SK-N-SH (cell line): ENCODE results near the gene SPOP. TPM values are rescaled to one million over a fixed set of nuclear protein-coding genes. Genes with fewer than 3 reads are reported as not detected.

Source experiments
- CTCF ChIA-PET: fragments of 300-600, 350-600 bp; formaldehyde crosslinking; extraction: SDS; loops from one replicate; lab custom pipeline; 2021; lab: Yijun Ruan, JAX
- POLR2A ChIA-PET: fragments of 350-600 bp; sonication (Branson Sonifier 250); formaldehyde crosslinking; extraction: SDS; loops from one replicate; lab custom pipeline; 2020; ENCODE audit warnings: antibody characterized with exemption, inconsistent platforms; lab: Yijun Ruan, JAX
- DNase-seq: peaks from one replicate; pipeline ENCODE4 v3.0.0; 2012
- H2AFZ ChIP-seq: fragments of 200-600 bp; sonication (generic); 2 replicates; pipeline ENCODE4 v1.8.1; 2016; ENCODE audit warnings: antibody characterized with exemption, mild to moderate bottlenecking, low read depth
- H3F3A ChIP-seq: fragments of 200-600 bp; sonication (generic); replicated peaks from 2 replicates; pipeline ENCODE3; 2016; ENCODE audit warnings: antibody characterized with exemption, mild to moderate bottlenecking; ENCODE audit not compliant: insufficient read depth
- H3K27ac ChIP-seq, 2 experiments: fragments of 200-500 bp in 1 of 2; fragments of 200-600 bp in 1 of 2; sonication (Bioruptor generic) in 1 of 2; sonication (generic), shearing (Covaris generic) in 1 of 2; 2 replicates each; pipeline versions ENCODE4 v1.5.1 to v1.6.1; 2014 to 2016; ENCODE audit warnings: low read depth in 2 of 2, inconsistent platforms in 1 of 2, low read length in 1 of 2, mild to moderate bottlenecking in 1 of 2, mixed read lengths in 1 of 2
- H3K27me3 ChIP-seq: fragments of 200-600 bp; sonication (generic), shearing (Covaris generic); 2 replicates; pipeline ENCODE4 v1.6.1; 2016; ENCODE audit warnings: mixed run types; ENCODE audit not compliant: insufficient read depth
- H3K36me3 ChIP-seq, 2 experiments: fragments of 200-500 bp in 1 of 2; fragments of 200-600 bp in 1 of 2; sonication (Bioruptor generic) in 1 of 2; sonication (generic) in 1 of 2; replicated peaks in 1 of 2; 2 replicates each; pipeline versions ENCODE3 to v1.5.1; 2014 to 2016; ENCODE audit warnings: low read length in 1 of 2, mild to moderate bottlenecking in 1 of 2; ENCODE audit not compliant: insufficient read depth in 2 of 2, control insufficient read depth in 1 of 2
- H3K4me1 ChIP-seq, 2 experiments: fragments of 200-500 bp in 1 of 2; fragments of 200-600 bp in 1 of 2; sonication (Bioruptor generic) in 1 of 2; sonication (generic), shearing (Covaris generic) in 1 of 2; 2 replicates each; pipeline versions ENCODE4 v1.5.1 to v1.6.1; 2014 to 2016; ENCODE audit warnings: low read depth in 1 of 2, low read length in 1 of 2, mixed run types in 1 of 2; ENCODE audit not compliant: insufficient read depth in 2 of 2, control insufficient read depth in 1 of 2
- H3K4me2 ChIP-seq: fragments of 200-600 bp; sonication (generic), shearing (Covaris generic); 2 replicates; pipeline ENCODE4 v1.6.1; 2017; ENCODE audit warnings: mixed run types
- H3K4me3 ChIP-seq, 2 experiments: fragments of 200-500 bp in 1 of 2; fragments of 200-600 bp in 1 of 2; sonication (Bioruptor generic) in 1 of 2; sonication (generic), shearing (Covaris generic) in 1 of 2; 2 replicates each; pipeline versions ENCODE4 v1.5.1 to v1.8.1; 2014 to 2016; ENCODE audit warnings: low read depth in 2 of 2, inconsistent platforms in 1 of 2, low read length in 1 of 2, mild to moderate bottlenecking in 1 of 2, mixed read lengths in 1 of 2, moderate library complexity in 1 of 2
- H3K79me2 ChIP-seq: fragments of 200-600 bp; sonication (generic); 2 replicates; pipeline ENCODE4 v1.8.1; 2017; ENCODE audit warnings: mild to moderate bottlenecking; ENCODE audit not compliant: insufficient read depth
- H3K9ac ChIP-seq: fragments of 200-600 bp; sonication (generic); 2 replicates; pipeline ENCODE4 v1.6.1; 2017; ENCODE audit warnings: mixed run types
- H3K9me2 ChIP-seq: fragments of 200-600 bp; sonication (generic); 2 replicates; pipeline ENCODE4 v1.6.1; 2017; ENCODE audit warnings: mixed run types
- H3K9me3 ChIP-seq: fragments of 200-600 bp; sonication (generic); 2 replicates; pipeline ENCODE4 v1.6.1; 2017; ENCODE audit warnings: mixed run types, mild to moderate bottlenecking, moderate library complexity
- H4K20me1 ChIP-seq: fragments of 200-600 bp; sonication (generic); 2 replicates; pipeline ENCODE4 v1.6.1; 2017; ENCODE audit warnings: mild to moderate bottlenecking, mixed run types; ENCODE audit not compliant: insufficient read depth
- ELF1 ChIP-seq: IDR thresholded peaks from 2 replicates; pipeline ENCODE4 v1.4.0; 2012
- EZH2phosphoT487 ChIP-seq: fragments of 200-600 bp; sonication (generic); IDR thresholded peaks from 2 replicates; pipeline ENCODE4 v1.6.1; 2017; ENCODE audit warnings: low read depth, mixed run types, mild to moderate bottlenecking, antibody characterized with exemption, moderate library complexity, borderline replicate concordance
- FOSL2 ChIP-seq: IDR thresholded peaks from 2 replicates; pipeline ENCODE4 v1.4.0; 2012; ENCODE audit warnings: low read depth, mild to moderate bottlenecking, moderate library complexity, borderline replicate concordance
- GABPA ChIP-seq: IDR thresholded peaks from 2 replicates; pipeline ENCODE4 v1.4.0; 2012; ENCODE audit warnings: low read depth, mild to moderate bottlenecking
- GATA2 ChIP-seq: sonication (generic); formaldehyde crosslinking; IDR thresholded peaks from 2 replicates; pipeline ENCODE4 v1.5.0; 2020; ENCODE audit warnings: mild to moderate bottlenecking, missing genetic modification reagents
- NFIC ChIP-seq: IDR thresholded peaks from 2 replicates; pipeline ENCODE4 v1.4.0; 2012; ENCODE audit warnings: borderline replicate concordance
- RAD21 ChIP-seq: IDR thresholded peaks from 2 replicates; pipeline ENCODE4 v1.6.1; 2012; ENCODE audit warnings: mild to moderate bottlenecking, low read length
- RFX5 ChIP-seq: IDR thresholded peaks from 2 replicates; pipeline ENCODE4 v1.6.1; 2012; ENCODE audit warnings: mild to moderate bottlenecking, improper control_type of control experiment, low read length
- SIN3A ChIP-seq: IDR thresholded peaks from 2 replicates; pipeline ENCODE4 v1.6.1; 2012; ENCODE audit warnings: low read depth, mild to moderate bottlenecking, low read length, moderate library complexity, borderline replicate concordance
- SMC3 ChIP-seq: IDR thresholded peaks from 2 replicates; pipeline ENCODE4 v1.6.1; 2012; ENCODE audit warnings: low read depth, low read length, improper control_type of control experiment
- TCF12 ChIP-seq: IDR thresholded peaks from 2 replicates; pipeline ENCODE4 v1.4.0; 2012
- polyA plus RNA-seq, 3 experiments: library from polyadenylated mRNA; depleted of rRNA; stranded (reverse); fragments of >200 nt; gene quantifications; 2 replicates each; pipeline ENCODE4 v1.2.3, GENCODE V29; 2012
- TF ChIP-seq, protein P1 (sequence below): IDR thresholded peaks from 2 replicates; pipeline ENCODE4; 2012
- TF ChIP-seq, protein P2 (sequence below): IDR thresholded peaks from 2 replicates; pipeline ENCODE4 v1.6.1; 2012; ENCODE audit warnings: mild to moderate bottlenecking, low read depth, low read length, moderate library complexity
- TF ChIP-seq, protein P3 (sequence below): fragments of 150-350 bp; IDR thresholded peaks from 2 replicates; pipeline ENCODE4 v1.6.1; 2016; ENCODE audit warnings: mild to moderate bottlenecking, low read depth, low read length
- TF ChIP-seq, protein P4 (sequence below): IDR thresholded peaks from 2 replicates; pipeline ENCODE4 v1.4.0; 2012; ENCODE audit warnings: low read depth, borderline replicate concordance

Gene SPOP
- polyA plus RNA-seq, 1 of the 3 experiments (the other 2 are of a cell fraction) = 54.0 TPM

DNA sequence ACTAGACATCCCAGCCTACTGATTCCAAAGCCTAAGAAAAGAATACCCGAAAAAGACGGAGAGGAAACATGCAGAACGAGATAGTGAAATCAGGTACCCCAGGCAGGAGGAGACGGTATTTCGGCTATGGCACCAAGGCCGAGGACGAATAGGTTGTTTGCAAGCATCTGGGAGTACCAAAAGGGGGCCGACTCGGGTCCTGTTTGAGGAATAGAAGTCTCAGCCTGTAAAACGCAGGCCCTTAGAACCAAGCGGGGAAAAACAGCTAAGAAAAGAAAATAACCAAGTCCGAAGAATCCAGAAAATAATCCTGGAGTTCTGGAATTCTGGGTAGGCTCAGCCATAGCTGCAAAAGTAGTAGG, 29.3 kb upstream of the SPOP start (continued):
- TF ChIP-seq RFX5 (no peak), RAD21 (no peak), GABPA (no peak)
- TF ChIP-seq, protein P1, sequence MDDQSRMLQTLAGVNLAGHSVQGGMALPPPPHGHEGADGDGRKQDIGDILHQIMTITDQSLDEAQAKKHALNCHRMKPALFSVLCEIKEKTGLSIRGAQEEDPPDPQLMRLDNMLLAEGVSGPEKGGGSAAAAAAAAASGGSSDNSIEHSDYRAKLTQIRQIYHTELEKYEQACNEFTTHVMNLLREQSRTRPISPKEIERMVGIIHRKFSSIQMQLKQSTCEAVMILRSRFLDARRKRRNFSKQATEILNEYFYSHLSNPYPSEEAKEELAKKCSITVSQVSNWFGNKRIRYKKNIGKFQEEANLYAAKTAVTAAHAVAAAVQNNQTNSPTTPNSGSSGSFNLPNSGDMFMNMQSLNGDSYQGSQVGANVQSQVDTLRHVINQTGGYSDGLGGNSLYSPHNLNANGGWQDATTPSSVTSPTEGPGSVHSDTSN = no peak
- TF ChIP-seq, protein P2, sequence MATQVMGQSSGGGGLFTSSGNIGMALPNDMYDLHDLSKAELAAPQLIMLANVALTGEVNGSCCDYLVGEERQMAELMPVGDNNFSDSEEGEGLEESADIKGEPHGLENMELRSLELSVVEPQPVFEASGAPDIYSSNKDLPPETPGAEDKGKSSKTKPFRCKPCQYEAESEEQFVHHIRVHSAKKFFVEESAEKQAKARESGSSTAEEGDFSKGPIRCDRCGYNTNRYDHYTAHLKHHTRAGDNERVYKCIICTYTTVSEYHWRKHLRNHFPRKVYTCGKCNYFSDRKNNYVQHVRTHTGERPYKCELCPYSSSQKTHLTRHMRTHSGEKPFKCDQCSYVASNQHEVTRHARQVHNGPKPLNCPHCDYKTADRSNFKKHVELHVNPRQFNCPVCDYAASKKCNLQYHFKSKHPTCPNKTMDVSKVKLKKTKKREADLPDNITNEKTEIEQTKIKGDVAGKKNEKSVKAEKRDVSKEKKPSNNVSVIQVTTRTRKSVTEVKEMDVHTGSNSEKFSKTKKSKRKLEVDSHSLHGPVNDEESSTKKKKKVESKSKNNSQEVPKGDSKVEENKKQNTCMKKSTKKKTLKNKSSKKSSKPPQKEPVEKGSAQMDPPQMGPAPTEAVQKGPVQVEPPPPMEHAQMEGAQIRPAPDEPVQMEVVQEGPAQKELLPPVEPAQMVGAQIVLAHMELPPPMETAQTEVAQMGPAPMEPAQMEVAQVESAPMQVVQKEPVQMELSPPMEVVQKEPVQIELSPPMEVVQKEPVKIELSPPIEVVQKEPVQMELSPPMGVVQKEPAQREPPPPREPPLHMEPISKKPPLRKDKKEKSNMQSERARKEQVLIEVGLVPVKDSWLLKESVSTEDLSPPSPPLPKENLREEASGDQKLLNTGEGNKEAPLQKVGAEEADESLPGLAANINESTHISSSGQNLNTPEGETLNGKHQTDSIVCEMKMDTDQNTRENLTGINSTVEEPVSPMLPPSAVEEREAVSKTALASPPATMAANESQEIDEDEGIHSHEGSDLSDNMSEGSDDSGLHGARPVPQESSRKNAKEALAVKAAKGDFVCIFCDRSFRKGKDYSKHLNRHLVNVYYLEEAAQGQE = no peak

DNA sequence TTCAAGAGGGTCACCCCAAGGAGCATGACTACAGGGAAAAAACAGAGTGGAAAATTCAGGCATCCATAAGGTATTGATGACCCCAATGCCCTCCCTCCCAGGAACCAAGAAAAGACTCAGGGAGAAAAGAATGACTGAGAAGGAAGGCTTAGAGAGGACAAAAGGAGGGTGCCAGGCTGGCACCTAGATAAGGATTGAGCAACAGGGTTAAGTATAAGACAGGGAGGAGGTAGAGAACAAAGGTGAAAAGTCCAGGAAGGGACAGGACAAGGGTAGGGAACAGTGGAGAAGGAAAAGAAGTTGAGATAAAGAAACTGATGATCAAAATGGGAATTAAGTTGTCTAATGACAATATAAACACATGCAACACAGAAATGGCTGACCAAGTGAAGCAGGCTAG, 27.4 kb upstream of the SPOP start:
- no peak overlapping the region for H3K9ac ChIP-seq
- H3K36me3 ChIP-seq = peaks cover 45 to 49% of the 10 kb centered on the region in 2 experiments
- peaks cover 8 to 17% of the 10 kb centered on the region in 2 experiments; a peak in 2 of 4 replicates for H3K4me1 ChIP-seq
- no peak for TF ChIP-seq TCF12
- no peak for TF ChIP-seq NFIC
- TF ChIP-seq SIN3A = no peak
- TF ChIP-seq, protein P3, sequence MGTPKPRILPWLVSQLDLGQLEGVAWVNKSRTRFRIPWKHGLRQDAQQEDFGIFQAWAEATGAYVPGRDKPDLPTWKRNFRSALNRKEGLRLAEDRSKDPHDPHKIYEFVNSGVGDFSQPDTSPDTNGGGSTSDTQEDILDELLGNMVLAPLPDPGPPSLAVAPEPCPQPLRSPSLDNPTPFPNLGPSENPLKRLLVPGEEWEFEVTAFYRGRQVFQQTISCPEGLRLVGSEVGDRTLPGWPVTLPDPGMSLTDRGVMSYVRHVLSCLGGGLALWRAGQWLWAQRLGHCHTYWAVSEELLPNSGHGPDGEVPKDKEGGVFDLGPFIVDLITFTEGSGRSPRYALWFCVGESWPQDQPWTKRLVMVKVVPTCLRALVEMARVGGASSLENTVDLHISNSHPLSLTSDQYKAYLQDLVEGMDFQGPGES = no peak
- TF ChIP-seq ELF1 = no peak
- no peak for TF ChIP-seq FOSL2
- TF ChIP-seq, protein P4, sequence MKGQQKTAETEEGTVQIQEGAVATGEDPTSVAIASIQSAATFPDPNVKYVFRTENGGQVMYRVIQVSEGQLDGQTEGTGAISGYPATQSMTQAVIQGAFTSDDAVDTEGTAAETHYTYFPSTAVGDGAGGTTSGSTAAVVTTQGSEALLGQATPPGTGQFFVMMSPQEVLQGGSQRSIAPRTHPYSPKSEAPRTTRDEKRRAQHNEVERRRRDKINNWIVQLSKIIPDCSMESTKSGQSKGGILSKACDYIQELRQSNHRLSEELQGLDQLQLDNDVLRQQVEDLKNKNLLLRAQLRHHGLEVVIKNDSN = no peak
- no peak for TF ChIP-seq SMC3
- no peak for TF ChIP-seq EZH2phosphoT487
- TF ChIP-seq RFX5 = no peak
- TF ChIP-seq GATA2 = no peak
- DNase-seq = no peak
- no peaks in the 10 kb centered on the region for H3K9me3 ChIP-seq
- H3K9me2 ChIP-seq = no peaks in the 10 kb centered on the region
- ChIA-PET CTCF (interaction anchor here (1.6 to 50.8 kb wide), 4 partner anchors 8 to 297 kb away, joined by 4 to 2107 read pairs (median 54); partner anchors contain the start of gene NXPH3), POLR2A (no interaction called here)
- no peak overlapping the region for H3K27ac ChIP-seq
- no peak overlapping the region for H2AFZ ChIP-seq
- H4K20me1 ChIP-seq = no peaks in the 10 kb centered on the region
- H3K27me3 ChIP-seq = no peaks in the 10 kb centered on the region
- no peak overlapping the region for H3K4me3 ChIP-seq
- peaks cover 26% of the 10 kb centered on the region for H3K79me2 ChIP-seq
- no peak overlapping the region for H3K4me2 ChIP-seq
- H3F3A ChIP-seq = peaks cover 7% of the 10 kb centered on the region
